ENCODE results near the gene GRIPAP1. TPM values are rescaled to one million over a fixed set of nuclear protein-coding genes. Genes with fewer than 3 reads are reported as not detected.

GRIPAP1 gene
- total and polyA plus RNA-seq, 12 donors, result 27.4 to 86.6 (median 41.9) TPM

- peaks cover 0 to 28% of the 10 kb centered on the region in 2 donors for H3K36me3 ChIP-seq (replicated peaks in 1 of 2)
- no peak overlapping the region for H3K27ac ChIP-seq
- 77 to 91% (median 85%) methylated on average over 2 of the region's 2 CpGs for WGBS, 4 donors
- H3K4me3 ChIP-seq, result no peak overlapping the region
- no peak for TF ChIP-seq CTCF (IDR thresholded peaks at IDR 0.05)
- TF ChIP-seq POLR2A (IDR thresholded peaks at IDR 0.05), result no peak
- no peaks in the 10 kb centered on the region for H3K27me3 ChIP-seq
- intact Hi-C loops (cut with DNase I), result no loop called here
- no peak for DNase-seq
- H3K9me3 ChIP-seq (replicated peaks in 1 of 3), result no peaks in the 10 kb centered on the region
- peaks cover 0 to 13% of the 10 kb centered on the region in 2 donors for H3K4me1 ChIP-seq (replicated peaks in 1 of 2)
Observed at GRCh38 chrX:48933757-48934156, 68.3 kb downstream of the GRIPAP1 start.

GRCh38 chrX:48927736-48928382 is 74.2 kb downstream of the GRIPAP1 start:
- intact Hi-C loops (cut with DNase I), result no loop called here
- 65 to 86% (median 79%) methylated on average over 2 of the region's 2 CpGs for WGBS, 4 donors
- peaks cover 0 to 39% of the 10 kb centered on the region in 2 donors for H3K36me3 ChIP-seq (replicated peaks in 1 of 2)
- no peak overlapping the region for H3K27ac ChIP-seq
- no peaks in the 10 kb centered on the region for H3K9me3 ChIP-seq (replicated peaks in 1 of 3)
- no peaks in the 10 kb centered on the region for H3K27me3 ChIP-seq
- H3K4me3 ChIP-seq, result no peak overlapping the region
- TF ChIP-seq POLR2A (IDR thresholded peaks at IDR 0.05), result no peak
- no peak for TF ChIP-seq CTCF (IDR thresholded peaks at IDR 0.05)
- H3K4me1 ChIP-seq (replicated peaks in 1 of 2), result no peaks in the 10 kb centered on the region
- no peak for DNase-seq

GRCh38 chrX:48927123-48927522 is 74.9 kb downstream of the GRIPAP1 start:
- Histone ChIP-seq H3K27me3 (no peaks in the 10 kb centered on the region), H3K27ac (no peak overlapping the region), H3K4me3 (no peak overlapping the region), H3K9me3 (replicated peaks in 1 of 3) (no peaks in the 10 kb centered on the region), H3K4me1 (replicated peaks in 1 of 2) (no peaks in the 10 kb centered on the region), H3K36me3 (replicated peaks in 1 of 2) (peaks cover 0 to 47% of the 10 kb centered on the region in 2 donors)
- TF ChIP-seq CTCF (IDR thresholded peaks at IDR 0.05) (no peak), POLR2A (IDR thresholded peaks at IDR 0.05) (no peak)
- no peak for DNase-seq
- intact Hi-C loops (cut with DNase I), result no loop called here
- WGBS, 4 donors, result 60 to 97% (median 82%) methylated on average over 4 to 5 of the region's 5 CpGs

- Histone ChIP-seq H3K36me3 (replicated peaks in 1 of 2) (peaks cover 0 to 35% of the 10 kb centered on the region in 2 donors), H3K27me3 (no peaks in the 10 kb centered on the region), H3K4me3 (no peak overlapping the region), H3K27ac (no peak overlapping the region), H3K4me1 (replicated peaks in 1 of 2) (peaks cover 0 to 8% of the 10 kb centered on the region in 2 donors), H3K9me3 (replicated peaks in 1 of 3) (no peaks in the 10 kb centered on the region)
- 84 to 94% (median 92%) methylated on average over 5 of the region's 5 CpGs for WGBS, 4 donors
- TF ChIP-seq CTCF (IDR thresholded peaks at IDR 0.05) (no peak), POLR2A (IDR thresholded peaks at IDR 0.05) (no peak)
- no peak for DNase-seq
- intact Hi-C loops (cut with DNase I), result no loop called here
Observed at GRCh38 chrX:48924270-48924669, 77.8 kb downstream of the GRIPAP1 start.
